Hypothalamus (tissue), 51 donors: Measurements from ENCODE around the gene GARNL3.

Source experiments
- DNase-seq, 51 donors: peaks; one replicate each; lab custom pipeline; 2025; lab: John Stamatoyannopoulos, UW

Gene GARNL3

GRCh38 chr9:127305206-127305837 lies 40.7 kb downstream of the GARNL3 start:
- DNase-seq: no peak

- DNase-seq: no peak
Measured at GRCh38 chr9:127305838-127306226, 41.3 kb downstream of the GARNL3 start.

GRCh38 chr9:127307802-127308201 lies 43.2 kb downstream of the GARNL3 start:
- DNase-seq: peak in 7 of 51 donors; percentile 3 to 28 (median 13)

GRCh38 chr9:127308652-127309434 lies 44.3 kb downstream of the GARNL3 start:
- no peak for DNase-seq

GRCh38 chr9:127309715-127310114 lies 45.1 kb downstream of the GARNL3 start:
- DNase-seq: no peak

DNA sequence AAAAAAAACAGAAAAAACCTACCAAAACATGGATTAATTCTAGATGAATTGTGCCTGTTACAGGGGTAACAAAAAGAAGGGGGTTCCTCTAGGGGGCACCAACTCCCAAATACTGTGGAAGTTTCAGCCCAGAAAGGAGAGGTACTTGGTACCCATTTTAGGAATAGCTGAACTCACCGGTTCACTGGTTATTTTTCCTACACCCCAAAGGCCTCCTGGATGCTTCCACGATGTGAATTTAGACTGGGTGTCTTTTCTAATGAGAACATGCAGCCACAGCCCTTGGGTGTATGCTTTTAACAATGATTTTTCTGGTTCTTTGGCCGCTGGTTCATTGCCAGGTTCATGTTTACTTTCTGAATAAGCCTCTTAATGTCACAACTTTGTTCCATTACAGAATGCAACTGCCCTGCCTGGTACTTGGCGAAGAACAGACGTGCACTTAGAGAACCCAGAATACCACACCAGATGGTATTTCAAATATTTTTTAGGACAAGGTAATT lies 46.7 kb downstream of the GARNL3 start:
- DNase-seq: peak in 4 of 51 donors; percentile 2 to 14 (median 9)

GRCh38 chr9:127313042-127313560 lies 48.5 kb downstream of the GARNL3 start:
- DNase-seq: no peak

GRCh38 chr9:127314911-127315310 lies 50.3 kb downstream of the GARNL3 start:
- DNase-seq: no peak

GRCh38 chr9:127316586-127317323 lies 52.2 kb downstream of the GARNL3 start:
- no peak for DNase-seq

DNA sequence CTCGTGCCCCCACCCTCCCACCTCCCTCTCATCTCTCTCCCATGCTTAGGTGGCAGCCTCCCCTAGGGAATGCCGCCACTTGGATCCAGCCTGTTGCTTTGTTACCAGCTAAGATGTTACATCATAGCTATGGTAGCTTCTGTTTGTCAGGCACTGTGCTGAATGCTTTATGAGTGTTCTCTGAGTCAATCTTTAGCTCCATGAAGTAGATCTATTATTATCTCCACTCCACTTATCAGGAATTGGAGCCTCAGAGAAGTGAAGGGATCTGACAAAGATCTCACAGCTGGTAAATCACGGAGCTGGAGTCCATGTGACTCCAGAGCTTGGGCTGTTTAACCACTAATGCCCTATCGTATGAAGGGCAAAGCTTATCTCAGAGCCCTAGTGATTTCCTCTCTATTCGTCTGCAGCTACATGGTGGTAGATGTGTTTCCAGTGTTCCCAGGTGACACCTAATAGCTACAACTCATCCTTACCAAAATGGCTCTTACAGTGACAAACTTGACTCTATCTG lies 54.1 kb downstream of the GARNL3 start:
- peak in 1 of 51 donors; percentile 41 for DNase-seq

DNA sequence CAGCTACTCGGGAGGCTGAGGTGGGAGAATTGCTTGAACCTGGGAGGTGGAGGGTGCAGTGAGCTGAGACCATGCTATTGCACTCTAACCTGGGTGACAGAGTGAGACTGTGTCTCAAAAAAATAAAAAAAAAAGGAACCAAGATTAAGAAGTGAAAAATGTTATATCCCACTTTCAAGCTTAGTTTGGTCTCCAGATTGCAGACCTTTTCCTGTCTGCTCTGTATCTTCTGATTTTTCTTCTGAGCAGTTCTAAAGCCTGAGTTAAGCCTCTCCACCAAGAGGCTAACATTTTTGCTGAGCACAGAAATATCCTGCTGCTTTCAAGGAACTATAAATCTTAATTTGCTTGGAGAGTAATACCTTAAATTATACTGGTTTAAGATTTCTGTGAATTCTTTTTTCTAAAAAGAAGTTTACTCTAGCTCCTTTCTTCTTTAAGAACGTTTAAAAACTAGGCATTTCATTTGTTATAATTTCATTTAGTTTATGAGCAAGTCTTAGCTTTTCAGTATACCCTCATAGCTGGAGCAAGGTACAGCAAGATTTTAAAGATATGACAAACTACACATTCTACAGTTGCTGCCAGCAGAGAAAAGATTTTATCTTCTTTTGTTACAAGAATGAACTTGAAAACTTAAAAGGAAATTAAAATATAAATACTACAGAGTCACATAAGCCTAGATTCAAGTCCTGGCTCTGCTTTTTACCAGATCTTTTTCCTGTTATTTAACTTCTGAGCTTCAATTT lies 55.0 kb downstream of the GARNL3 start:
- no peak for DNase-seq

GRCh38 chr9:127320115-127320378 lies 55.5 kb downstream of the GARNL3 start:
- no peak for DNase-seq

- no peak for DNase-seq
Measured at GRCh38 chr9:127323393-127323792, 58.8 kb downstream of the GARNL3 start.

DNA sequence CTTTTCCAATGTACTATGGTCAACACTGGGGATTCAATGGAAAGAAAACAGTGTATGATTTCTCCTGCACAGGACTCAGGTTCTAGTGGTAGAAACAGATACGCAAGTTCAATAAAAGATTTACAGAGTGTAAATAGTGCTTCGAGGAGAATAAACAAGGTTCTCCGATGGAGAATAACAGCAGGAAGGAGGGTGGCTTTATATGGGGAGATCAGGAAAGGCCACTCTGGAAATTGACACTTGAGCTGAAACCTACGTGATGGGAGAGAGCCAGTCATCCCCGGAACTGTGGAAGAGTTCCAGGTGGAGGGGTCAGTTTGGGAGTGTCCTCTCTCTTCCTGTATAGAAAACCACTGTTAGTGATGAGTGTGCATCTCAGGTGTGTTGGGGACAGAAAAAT lies 65.9 kb downstream of the GARNL3 start:
- DNase-seq: no peak

GRCh38 chr9:127333221-127334064 lies 68.9 kb downstream of the GARNL3 start:
- DNase-seq: no peak

DNA sequence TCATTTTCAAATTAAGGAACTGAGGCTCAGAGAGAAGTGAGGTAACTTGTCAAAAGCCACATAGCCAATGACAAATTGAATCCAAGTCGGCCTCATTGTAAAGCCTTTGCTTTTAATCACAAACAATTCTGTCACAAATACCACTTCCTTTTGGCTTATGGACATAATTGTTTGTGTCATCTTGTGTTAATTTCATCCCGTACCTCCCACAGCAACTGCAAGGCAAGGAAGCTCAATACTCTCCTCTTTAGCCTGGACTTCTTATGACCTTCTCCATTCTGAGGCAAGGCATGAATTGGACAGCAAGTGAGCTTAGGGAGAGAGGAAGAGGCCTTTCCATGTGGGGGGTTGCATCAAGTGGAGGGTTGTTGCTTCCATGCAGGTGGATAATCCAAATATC lies 70.2 kb downstream of the GARNL3 start:
- DNase-seq: no peak

DNA sequence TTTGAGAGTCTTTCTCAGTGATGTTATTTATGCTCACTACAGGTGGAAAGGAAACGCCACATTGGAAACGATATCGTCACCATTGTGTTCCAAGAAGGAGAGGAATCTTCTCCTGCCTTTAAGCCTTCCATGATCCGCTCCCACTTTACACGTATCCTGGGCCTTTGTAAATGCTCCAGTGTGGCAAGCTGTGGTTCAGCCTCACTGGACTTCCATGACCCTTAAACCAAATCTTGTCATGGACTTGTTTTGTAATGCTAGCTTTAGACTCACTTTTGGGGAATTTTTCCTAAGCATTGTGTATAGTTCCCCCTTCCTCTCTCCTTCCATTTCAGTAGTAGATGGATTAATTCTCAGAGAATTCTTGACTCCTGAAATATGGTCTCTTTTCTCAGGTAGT lies 71.5 kb downstream of the GARNL3 start:
- DNase-seq: no peak

- peak in 10 of 51 donors; percentile 10 to 69 (median 30) for DNase-seq
Measured at GRCh38 chr9:127336506-127337352, 72.2 kb downstream of the GARNL3 start.

- DNase-seq: no peak
Measured at GRCh38 chr9:127340721-127341120, 76.1 kb downstream of the GARNL3 start.
